Activated T-cell treated with anti-CD3 and anti-CD28 coated beads, Interleukin-2, amount 50 U/mL, for 4 hours (primary cell): Measurements from ENCODE around the gene CLK3. TPM values are rescaled to one million over a fixed set of nuclear protein-coding genes. Genes with fewer than 3 reads are reported as not detected.

Experiments used
- ATAC-seq, 2 donors: fragments of 200-7000 bp; cut with Tn5 transposase; one replicate each; pipeline ENCODE4 v1.10.0; 2021
- DNase-seq: peaks from one replicate; pipeline ENCODE4 v3.0.0-alpha.2; 2020
- H3K27me3 Mint-ChIP-seq: one replicate; pipeline ENCODE4 v1.8.0; 2021; ENCODE audit warnings: low read depth, mixed read lengths
- H3K36me3 Mint-ChIP-seq: one replicate; pipeline ENCODE4 v1.8.0; 2022; ENCODE audit warnings: mixed read lengths; ENCODE audit not compliant: insufficient read depth
- H3K4me1 Mint-ChIP-seq: one replicate; pipeline ENCODE4 v1.8.0; 2021; ENCODE audit warnings: low read depth, mixed read lengths
- H3K4me3 Mint-ChIP-seq: one replicate; pipeline ENCODE4 v1.8.0; 2021; ENCODE audit warnings: mild to moderate bottlenecking, moderate library complexity, mixed read lengths
- H3K9me3 Mint-ChIP-seq: one replicate; pipeline ENCODE4 v1.8.0; 2021; ENCODE audit warnings: mixed read lengths
- total RNA-seq, 3 donors: library from RNA; stranded (reverse); gene quantifications; one replicate each; pipeline ENCODE4 v1.2.1, GENCODE V29; 2021

The CLK3 gene
- total RNA-seq, 3 donors from 2014 or later, result 74.0 to 78.2 (median 74.8) TPM

DNA sequence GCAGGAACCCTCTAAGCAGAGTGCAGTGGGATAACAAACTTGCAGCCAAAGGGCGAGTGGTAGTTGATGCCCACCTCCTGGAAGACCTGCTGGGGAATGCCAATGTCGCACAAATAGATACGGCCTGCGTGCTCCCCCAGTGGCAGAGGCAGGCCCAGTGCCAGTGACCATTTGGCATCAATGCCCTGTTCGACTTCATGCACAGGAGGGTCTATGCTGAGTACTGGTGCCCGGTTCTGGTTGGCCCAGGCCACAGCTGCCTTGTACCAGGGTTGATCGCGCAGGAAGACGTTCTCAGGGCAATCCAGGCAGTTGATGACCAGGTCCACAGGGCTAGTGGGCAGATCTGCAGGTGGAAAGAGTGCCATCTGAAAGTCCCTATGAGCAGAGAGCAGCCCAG is 17.0 kb downstream of the CLK3 start:
- DNase-seq (no peak), ATAC-seq (no peak)
- Mint-ChIP-seq H3K27me3 (no peaks in the 10 kb centered on the region), H3K36me3 (peaks cover 33% of the 10 kb centered on the region), H3K4me1 (peaks cover 3% of the 10 kb centered on the region), H3K9me3 (no peaks in the 10 kb centered on the region), H3K4me3 (no peak overlapping the region)

DNA sequence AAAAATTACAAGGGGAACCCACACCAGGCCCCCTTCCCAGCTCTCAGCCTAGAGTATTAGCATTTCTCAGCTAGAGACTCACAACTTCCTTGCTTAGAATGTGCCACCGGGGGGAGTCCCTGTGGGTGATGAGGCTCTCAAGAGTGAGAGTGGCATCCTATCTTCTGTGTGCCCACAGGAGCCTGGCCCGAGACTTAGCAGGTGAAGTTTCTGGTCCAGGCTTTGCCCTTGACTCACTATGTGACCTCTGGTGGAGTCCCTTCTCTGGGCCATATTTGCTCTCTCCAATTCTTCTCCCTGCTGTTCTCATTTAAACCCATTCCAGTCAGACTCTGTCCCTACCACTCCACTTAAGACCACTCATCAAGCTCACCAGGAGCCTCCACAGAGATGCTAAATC is 18.1 kb downstream of the CLK3 start:
- Mint-ChIP-seq H3K4me3 (no peak overlapping the region), H3K9me3 (no peaks in the 10 kb centered on the region), H3K27me3 (no peaks in the 10 kb centered on the region), H3K36me3 (peaks cover 26% of the 10 kb centered on the region), H3K4me1 (peaks cover 3% of the 10 kb centered on the region)
- ATAC-seq (no peak), DNase-seq (no peak)

DNA sequence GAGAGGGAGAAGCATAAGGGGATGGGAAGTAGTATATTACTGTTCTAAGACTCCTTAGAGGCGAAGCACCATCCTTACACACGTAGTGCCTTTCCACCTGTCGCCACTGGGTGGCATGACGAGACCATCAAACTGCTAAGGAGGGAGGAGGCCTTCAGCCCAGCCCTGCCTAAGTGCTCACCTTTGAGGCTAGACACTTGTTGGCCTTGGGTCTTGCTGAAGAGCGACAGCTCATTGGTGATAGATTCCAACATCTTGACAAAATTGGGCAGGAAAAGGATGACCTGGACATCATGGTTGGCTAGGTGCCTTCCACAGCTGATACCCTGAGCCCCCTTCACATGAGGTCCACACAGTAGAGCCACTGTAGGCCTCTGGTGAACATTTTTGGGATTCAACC is 19.6 kb downstream of the CLK3 start:
- Mint-ChIP-seq H3K4me1 (peaks cover 3% of the 10 kb centered on the region), H3K4me3 (no peak overlapping the region), H3K9me3 (no peaks in the 10 kb centered on the region), H3K36me3 (peaks cover 31% of the 10 kb centered on the region), H3K27me3 (no peaks in the 10 kb centered on the region)
- peak; percentile 89 to 92 for ATAC-seq
- DNase-seq, result peak; percentile 70

- Mint-ChIP-seq H3K4me1 (peaks cover 2% of the 10 kb centered on the region), H3K9me3 (no peaks in the 10 kb centered on the region), H3K36me3 (peaks cover 30% of the 10 kb centered on the region), H3K4me3 (no peak overlapping the region), H3K27me3 (no peaks in the 10 kb centered on the region)
- DNase-seq (no peak), ATAC-seq (no peak)
Measured at GRCh38 chr15:74636984-74637383, 21.3 kb downstream of the CLK3 start.

DNA sequence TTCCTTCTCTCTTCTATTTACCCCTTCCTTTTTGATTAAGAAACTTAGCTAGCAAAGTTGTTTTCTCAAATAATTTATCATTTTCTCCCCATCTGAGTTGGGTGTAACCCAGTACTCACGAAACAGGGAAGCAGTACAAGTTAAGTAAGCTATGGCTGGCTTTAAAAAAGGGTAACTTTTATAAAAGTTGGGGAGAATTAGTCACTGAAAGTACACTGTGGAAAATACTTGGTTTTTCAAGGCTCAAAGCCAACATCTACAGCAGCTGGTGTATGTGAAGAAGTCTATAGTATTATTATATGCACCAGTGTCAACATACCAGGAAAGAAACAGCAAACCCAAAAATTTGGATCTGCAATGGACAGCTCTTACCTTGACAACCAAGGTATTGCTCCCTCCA is 25.5 kb downstream of the CLK3 start:
- Mint-ChIP-seq H3K36me3 (peaks cover 16% of the 10 kb centered on the region), H3K4me1 (peaks cover 3% of the 10 kb centered on the region), H3K4me3 (no peak overlapping the region), H3K27me3 (no peaks in the 10 kb centered on the region), H3K9me3 (no peaks in the 10 kb centered on the region)
- no peak for DNase-seq
- ATAC-seq, result no peak

DNA sequence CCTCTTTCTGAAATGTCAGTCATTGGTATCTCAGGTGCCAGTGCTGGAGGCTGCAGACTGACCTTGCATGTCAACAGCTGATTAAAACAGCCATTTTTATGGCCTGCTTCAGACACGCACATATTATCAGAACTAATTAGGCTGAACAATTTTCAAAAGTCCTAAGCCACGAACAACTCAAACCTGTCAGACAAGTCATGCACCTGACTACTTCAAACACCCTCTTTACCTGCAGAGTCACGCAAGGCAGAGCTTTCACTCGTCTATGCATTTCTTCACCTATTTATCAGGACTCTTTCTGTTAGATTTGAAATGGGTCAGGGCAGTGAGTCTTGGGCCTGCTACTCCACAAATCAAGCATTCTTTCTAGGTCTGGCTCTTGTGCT is 26.7 kb downstream of the CLK3 start:
- Mint-ChIP-seq H3K27me3 (no peaks in the 10 kb centered on the region), H3K4me3 (no peak overlapping the region), H3K9me3 (no peaks in the 10 kb centered on the region), H3K4me1 (peaks cover 9% of the 10 kb centered on the region), H3K36me3 (peaks cover 18% of the 10 kb centered on the region)
- ATAC-seq, result no peak
- no peak for DNase-seq

GRCh38 chr15:74642734-74643664 is 27.4 kb downstream of the CLK3 start:
- Mint-ChIP-seq H3K36me3 (peaks cover 18% of the 10 kb centered on the region), H3K9me3 (no peaks in the 10 kb centered on the region), H3K27me3 (no peaks in the 10 kb centered on the region), H3K4me1 (peaks cover 10% of the 10 kb centered on the region), H3K4me3 (no peak overlapping the region)
- ATAC-seq (no peak), DNase-seq (no peak)

DNA sequence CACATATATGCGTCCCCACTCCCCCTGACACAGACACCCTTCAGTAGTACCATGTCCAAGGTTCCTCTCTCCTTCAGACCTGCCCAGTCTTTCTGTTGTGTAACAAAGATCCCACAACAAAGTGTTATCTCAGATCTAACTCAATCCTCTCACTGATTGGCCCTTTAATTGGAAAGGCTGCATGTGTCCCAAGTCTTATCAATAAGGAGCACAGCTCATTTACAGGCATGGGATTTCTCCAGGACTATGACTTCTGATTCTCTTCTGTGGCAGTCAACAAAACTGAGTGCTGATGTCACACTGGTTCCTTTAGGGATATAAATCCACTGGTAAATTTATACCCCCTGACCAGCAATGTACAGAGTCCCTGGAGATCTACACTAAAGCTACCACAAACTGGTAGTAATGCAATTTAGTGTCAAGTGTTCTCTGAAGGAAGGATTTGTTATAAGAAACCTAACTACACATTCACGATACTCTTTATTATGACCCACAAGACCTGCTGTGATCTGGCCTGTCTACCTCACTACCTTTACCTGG is 28.1 kb downstream of the CLK3 start:
- no peak for DNase-seq
- Mint-ChIP-seq H3K27me3 (no peaks in the 10 kb centered on the region), H3K4me1 (peaks cover 10% of the 10 kb centered on the region), H3K36me3 (peaks cover 19% of the 10 kb centered on the region), H3K4me3 (no peak overlapping the region), H3K9me3 (no peaks in the 10 kb centered on the region)
- no peak for ATAC-seq

- no peaks in the 10 kb centered on the region for H3K27me3 Mint-ChIP-seq
- ATAC-seq (no peak), DNase-seq (no peak)
Measured at GRCh38 chr15:74646480-74646879, 30.8 kb downstream of the CLK3 start.

DNA sequence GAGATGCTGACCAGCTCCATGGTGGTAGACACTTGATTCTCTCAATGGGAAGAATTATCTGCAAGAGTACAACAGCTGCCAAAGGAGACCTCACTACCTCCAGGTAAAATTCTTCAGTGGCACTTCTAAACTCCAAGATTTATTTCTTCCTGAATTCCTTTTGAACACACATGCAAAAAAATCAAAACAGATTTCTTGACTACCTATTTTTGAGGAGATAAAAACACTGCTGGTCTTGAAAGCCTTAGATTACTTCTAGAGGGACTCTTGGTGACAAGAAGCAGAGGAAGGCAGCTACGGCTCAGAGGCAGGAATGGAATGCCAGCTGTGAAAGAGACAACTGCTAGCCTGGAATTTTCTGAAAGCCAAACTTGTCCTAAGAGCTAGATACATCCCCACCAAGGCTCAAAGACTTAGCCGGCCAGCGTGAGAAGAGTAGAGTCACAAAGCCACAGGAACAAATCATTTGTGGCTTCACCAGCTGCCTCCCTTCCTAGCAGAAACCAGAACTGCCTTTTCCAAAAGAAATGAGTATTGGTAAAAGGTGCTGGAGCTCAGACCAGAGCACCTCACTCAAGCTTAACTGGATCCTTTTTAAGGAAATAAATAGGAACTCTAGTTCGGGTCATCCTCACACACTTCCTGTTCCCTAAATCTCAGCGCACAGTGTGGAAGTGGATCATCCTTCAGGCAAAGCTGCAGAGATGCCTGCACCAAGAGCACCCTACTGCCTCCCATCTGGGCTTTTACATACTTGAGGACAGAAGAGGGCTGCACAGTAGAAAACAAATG is 32.6 kb downstream of the CLK3 start:
- Mint-ChIP-seq H3K36me3 (peaks cover 16% of the 10 kb centered on the region), H3K9me3 (no peaks in the 10 kb centered on the region), H3K4me1 (peaks cover 9% of the 10 kb centered on the region), H3K4me3 (no peak overlapping the region), H3K27me3 (no peaks in the 10 kb centered on the region)
- ATAC-seq (no peak), DNase-seq (no peak)

More at GRCh38 chr15:74646480-74646879, 30.8 kb downstream of the CLK3 start:
- H3K4me1 Mint-ChIP-seq, result peaks cover 10% of the 10 kb centered on the region
- no peak overlapping the region for H3K4me3 Mint-ChIP-seq
- H3K9me3 Mint-ChIP-seq, result no peaks in the 10 kb centered on the region
- H3K36me3 Mint-ChIP-seq, result peaks cover 14% of the 10 kb centered on the region

GRCh38 chr15:74651242-74651741 is 35.7 kb downstream of the CLK3 start:
- H3K36me3 Mint-ChIP-seq, result peaks cover 29% of the 10 kb centered on the region
- H3K4me3 Mint-ChIP-seq, result no peak overlapping the region
- H3K27me3 Mint-ChIP-seq, result no peaks in the 10 kb centered on the region
- DNase-seq (no peak), ATAC-seq (no peak)
- H3K9me3 Mint-ChIP-seq, result no peaks in the 10 kb centered on the region
- peaks cover 17% of the 10 kb centered on the region for H3K4me1 Mint-ChIP-seq

- peaks cover 12% of the 10 kb centered on the region for H3K4me1 Mint-ChIP-seq
- no peak overlapping the region for H3K4me3 Mint-ChIP-seq
- no peaks in the 10 kb centered on the region for H3K27me3 Mint-ChIP-seq
- no peak for ATAC-seq
- H3K9me3 Mint-ChIP-seq, result no peaks in the 10 kb centered on the region
- peaks cover 24% of the 10 kb centered on the region for H3K36me3 Mint-ChIP-seq
- DNase-seq, result no peak
Measured at GRCh38 chr15:74653426-74654102, 37.9 kb downstream of the CLK3 start.

- Mint-ChIP-seq H3K9me3 (no peaks in the 10 kb centered on the region), H3K36me3 (peaks cover 18% of the 10 kb centered on the region), H3K4me3 (no peak overlapping the region), H3K4me1 (peaks cover 12% of the 10 kb centered on the region), H3K27me3 (no peaks in the 10 kb centered on the region)
- ATAC-seq (peak in 1 of 2 donors; percentile 14), DNase-seq (no peak)
Measured at GRCh38 chr15:74655424-74655823, 39.8 kb downstream of the CLK3 start.
